H1 (cell line): ENCODE measurements around the gene ATP6V1B1.

ENCODE experiments used
- CEBPB ChIP-seq: IDR thresholded peaks from 2 replicates; pipeline ENCODE4 v1.6.1; 2012; ENCODE audit warnings: low read depth, low read length
- CTCF ChIP-seq, 3 experiments: IDR thresholded peaks; 1 replicate in 2 of 3; 2 replicates in 1 of 3; pipeline versions ENCODE4 v1.5.1 to v1.6.1; 2011; ENCODE audit warnings: low read length in 3 of 3, mild to moderate bottlenecking in 3 of 3, inconsistent platforms in 2 of 3, low read depth in 1 of 3, moderate library complexity in 1 of 3; ENCODE audit not compliant: insufficient read depth in 1 of 3; ENCODE audit errors: control extremely low read depth in 1 of 3
- SRF ChIP-seq: IDR thresholded peaks from 2 replicates; pipeline ENCODE4 v1.6.1; 2011; ENCODE audit warnings: mild to moderate bottlenecking, low read depth, low read length, moderate library complexity

DNA sequence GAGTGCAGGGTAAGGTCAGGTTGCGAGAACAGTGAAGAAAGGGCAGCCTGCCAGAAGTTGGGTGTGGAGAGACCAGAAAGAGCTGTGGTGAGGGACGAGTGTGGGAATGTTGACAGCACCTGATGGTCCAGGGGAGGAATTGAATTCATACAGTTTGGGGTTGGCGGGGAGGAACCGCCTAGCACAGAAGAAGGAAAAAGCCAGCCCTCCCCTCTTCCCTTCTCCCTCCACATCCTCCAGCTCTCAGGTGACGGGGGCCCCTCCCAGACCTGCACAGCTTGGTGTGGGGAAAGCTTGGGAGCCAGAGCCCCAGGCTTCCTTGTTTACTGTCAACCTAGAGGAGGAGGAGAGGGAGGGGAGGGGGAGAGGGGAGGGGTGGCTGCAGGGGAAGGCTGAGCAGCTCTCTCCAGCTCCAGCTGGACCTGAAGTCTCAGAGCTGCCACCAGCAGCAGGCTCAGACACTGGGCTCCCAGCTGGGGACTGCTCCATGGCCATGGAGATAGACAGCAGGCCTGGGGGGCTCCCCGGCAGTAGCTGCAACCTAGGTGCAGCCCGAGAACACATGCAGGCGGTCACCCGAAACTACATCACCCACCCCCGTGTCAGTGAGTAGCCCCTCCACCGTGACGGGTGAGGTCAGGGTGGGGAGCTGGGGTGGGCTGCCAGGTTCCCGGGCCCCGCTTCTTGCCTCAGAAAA, at the start of gene ATP6V1B1:
- TF ChIP-seq CEBPB (no peak), SRF (no peak), CTCF (IDR thresholded peaks at IDR 0.05; ENCODE audit: control extremely low read depth in 1 of 3, insufficient read depth in 1 of 3, low read depth in 1 of 3, low read length in 3 of 3) (no peak)
